GM18909 (cell line): ENCODE measurements around the gene SLC5A4.
"Not testable (repeated sequence)": the region's sequence is repeated elsewhere in the genome, so short reads cannot be mapped to it uniquely, and the experiment has no call there.

Experiments used
- ATAC-seq: cut with Tn5 transposase; IDR thresholded peaks from one replicate; pipeline ENCODE4 v1.9.1; 2021; ENCODE audit warnings: mild to moderate bottlenecking; ENCODE audit not compliant: unreplicated experiment, poor library complexity

Gene SLC5A4

DNA sequence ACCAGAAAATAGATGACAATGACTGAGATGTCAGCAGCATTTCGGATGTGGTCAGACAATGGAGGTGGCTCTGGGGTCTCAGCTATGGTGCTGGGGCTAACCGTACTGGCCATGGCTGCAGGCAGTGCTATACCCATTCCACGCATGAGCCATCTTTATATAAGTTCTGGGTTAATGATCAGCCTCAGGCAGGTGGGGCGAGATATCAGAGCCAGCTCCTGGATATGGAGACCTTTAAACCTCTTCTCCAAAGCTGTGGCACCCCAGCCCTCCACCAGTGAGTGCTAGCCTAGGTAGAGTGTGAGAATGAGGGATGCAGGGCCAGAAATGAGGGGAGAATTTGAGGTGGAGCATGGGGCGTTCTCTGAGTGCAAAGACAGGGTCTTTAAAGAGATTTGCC, at the start of gene SLC5A4:
Gene SLC5A4 (minus strand): TSS at position 131 of the 400 bp plus-strand sequence. CDS start 18 bp downstream, at position 113.
- ATAC-seq: no peak

GRCh38 chr22:32293921-32294320, 38.8 kb upstream of the SLC5A4 start:
- not testable (repeated sequence) for ATAC-seq

DNA sequence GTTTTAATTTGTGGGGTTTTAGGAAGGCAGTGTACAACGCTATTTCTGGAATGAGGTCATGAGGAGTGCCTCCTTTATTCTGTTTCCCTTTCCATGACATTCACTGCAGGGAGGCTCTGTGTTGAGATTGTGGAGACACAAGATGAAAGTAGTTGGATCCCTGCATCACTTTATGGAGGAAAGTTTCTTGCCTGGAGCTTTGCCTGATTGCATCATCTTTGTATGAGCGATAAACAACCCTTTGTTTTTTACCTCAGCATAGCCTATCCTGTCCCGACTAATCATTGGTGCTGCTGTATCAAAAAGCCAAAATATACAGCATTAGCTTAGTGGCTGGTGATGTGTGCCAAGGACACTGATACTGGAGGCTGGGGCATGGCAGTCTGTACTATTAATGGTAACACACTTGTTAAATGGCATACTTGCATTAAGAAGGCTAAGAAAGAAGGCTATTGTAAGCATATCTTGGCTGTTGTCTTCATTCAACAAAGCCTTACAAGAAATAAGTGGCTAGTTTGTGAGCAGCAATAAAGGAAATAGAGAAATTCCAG, 31.2 kb upstream of the SLC5A4 start:
- ATAC-seq: no peak

- ATAC-seq: no peak
Measured at GRCh38 chr22:32281072-32281471, 25.9 kb upstream of the SLC5A4 start.

GRCh38 chr22:32275353-32275752, 20.2 kb upstream of the SLC5A4 start:
- not testable (repeated sequence) for ATAC-seq

DNA sequence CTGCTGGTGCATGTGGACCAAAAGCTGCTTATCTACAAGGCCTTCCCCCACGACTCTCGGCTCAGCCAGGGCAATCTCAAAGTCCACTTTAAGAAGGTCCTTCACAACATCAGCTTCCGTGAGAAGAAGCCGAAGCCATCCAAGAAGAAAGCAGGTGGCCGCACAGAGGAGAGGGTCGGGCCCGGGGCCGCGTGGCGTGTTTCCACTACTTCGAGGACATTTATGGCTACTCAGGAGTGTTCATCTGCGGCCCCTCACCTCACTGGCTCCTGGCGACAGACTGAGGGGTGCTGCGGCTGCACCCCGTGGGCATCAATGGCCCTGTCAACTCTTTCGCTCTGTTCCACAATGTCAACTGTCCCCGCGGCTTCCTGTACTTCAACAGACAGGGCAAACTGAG, 16.2 kb upstream of the SLC5A4 start:
- no peak for ATAC-seq

GRCh38 chr22:32270641-32271369, 15.7 kb upstream of the SLC5A4 start:
- no peak for ATAC-seq

GRCh38 chr22:32269316-32269715, 14.2 kb upstream of the SLC5A4 start:
- no peak for ATAC-seq

- ATAC-seq: no peak
Measured at GRCh38 chr22:32267011-32267410, 11.9 kb upstream of the SLC5A4 start.

DNA sequence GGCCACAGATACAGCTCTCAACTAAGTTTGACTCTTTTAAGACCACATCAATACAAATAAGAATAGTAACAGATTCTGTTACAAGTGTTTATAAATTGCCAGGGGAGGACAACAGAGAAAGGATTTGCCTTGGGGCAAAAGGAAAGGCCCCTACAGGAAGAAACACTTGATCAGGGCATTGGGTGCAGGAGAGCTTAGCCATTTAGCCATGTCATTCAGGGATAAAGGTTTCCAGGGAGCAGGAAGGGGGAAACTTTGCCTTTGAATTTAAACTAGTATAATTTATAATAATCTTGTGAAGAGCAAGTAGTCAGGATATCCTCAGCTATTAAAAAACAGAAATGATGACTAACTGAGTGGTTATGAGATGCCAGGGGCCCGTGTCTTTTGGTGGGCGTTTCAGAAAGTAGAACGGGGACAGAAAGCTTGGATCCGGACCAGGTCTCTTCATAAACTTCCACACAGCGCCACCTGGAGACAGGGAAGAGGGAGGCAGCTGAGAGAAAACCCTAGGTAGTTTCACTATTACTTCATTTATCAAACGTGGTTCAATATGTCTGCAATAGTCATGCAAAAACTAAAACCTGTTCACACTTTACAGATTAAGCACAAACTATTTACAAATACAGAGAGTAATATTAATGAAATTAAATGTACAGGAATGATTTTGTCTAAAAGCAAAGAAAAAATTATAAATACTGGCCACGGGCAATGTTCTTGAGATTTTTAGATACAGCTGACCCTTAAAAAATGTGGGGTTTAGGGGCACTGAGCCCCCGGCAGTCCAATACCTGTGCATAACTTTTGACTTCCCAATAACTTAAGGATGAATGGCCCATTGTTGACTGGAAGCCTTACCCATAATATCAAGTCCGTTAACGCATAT, 11.0 kb upstream of the SLC5A4 start:
- no peak for ATAC-seq

DNA sequence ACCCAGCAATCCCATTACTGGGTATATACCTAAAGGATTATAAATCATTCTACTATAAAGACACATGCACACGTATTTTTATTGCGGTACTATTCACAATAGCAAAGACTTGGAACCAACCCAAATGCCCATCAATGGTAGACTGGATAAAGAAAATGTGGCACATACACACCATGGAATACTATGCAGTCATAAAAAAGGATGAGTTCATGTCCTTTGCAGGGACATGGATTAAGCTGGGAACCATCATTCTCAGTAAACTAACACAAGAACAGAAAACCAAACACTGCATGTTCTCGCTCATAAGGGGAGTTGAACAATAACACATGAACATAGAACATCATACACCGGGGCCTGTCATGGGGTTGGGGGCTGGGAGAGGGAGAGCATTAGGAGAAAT, 8.5 kb upstream of the SLC5A4 start:
- ATAC-seq: not testable (repeated sequence)

DNA sequence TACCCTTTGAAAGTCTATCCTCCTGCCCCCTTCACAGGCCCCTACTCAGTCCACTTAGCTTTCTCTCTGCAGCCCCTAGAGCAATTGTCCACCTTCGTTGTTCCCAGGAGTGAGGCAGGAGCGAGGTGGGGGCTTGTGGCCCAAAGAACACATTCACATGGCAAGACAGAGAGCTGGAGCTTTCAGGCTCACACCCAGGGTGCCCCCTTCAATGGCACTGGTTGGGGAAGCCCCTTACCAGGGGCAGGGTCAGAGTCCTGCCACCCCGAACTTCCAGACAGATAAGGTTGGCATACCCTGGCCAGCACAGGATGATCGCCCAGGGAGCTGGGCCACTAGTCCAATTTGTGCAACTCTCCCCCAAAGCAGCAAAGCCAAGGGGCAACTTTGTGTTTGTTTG, 6.2 kb upstream of the SLC5A4 start:
- ATAC-seq: no peak

DNA sequence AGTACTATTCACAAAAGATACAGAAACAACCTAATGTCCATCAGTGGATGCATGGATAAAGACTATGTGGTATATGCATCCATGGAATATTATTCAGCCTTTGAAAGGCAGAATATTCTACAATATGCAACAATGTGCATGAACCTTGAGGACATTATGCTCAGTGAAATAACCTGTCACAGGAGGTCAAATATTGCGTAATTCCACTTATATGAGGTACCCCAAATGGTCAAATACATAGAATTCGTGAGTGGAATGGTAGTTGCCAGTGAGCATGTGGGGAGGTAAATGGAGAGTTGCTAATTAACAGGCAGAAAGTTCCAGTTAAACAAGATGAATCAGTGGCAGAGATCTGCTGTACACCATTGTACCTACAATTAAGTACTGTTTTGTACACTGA, 3.6 kb upstream of the SLC5A4 start:
- no peak for ATAC-seq

DNA sequence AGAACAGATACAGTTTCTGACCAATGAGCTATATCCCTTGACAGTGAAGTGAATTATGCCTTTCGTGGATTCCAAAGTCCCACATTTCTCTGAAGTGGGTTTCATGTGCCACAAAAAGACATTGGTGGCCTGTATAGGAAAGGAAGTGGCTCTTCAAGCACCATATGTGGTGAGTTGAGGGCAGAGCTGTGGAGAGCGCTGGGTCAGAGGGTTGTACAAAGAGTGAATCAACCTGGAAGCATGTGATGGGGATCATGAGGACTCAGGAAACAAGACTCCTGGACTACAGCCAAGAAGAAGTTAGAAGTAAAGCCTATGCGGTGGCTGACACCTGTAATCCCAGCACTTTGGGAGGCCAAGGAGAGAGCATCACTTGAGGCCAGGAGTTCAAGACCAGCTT, 579 bp upstream of the SLC5A4 start:
- ATAC-seq: no peak

GRCh38 chr22:32249231-32249630, 5.9 kb downstream of the SLC5A4 start:
- no peak for ATAC-seq

- ATAC-seq: no peak
Measured at GRCh38 chr22:32248276-32248675, 6.9 kb downstream of the SLC5A4 start.

GRCh38 chr22:32246166-32246565, 9.0 kb downstream of the SLC5A4 start:
- ATAC-seq: no peak

DNA sequence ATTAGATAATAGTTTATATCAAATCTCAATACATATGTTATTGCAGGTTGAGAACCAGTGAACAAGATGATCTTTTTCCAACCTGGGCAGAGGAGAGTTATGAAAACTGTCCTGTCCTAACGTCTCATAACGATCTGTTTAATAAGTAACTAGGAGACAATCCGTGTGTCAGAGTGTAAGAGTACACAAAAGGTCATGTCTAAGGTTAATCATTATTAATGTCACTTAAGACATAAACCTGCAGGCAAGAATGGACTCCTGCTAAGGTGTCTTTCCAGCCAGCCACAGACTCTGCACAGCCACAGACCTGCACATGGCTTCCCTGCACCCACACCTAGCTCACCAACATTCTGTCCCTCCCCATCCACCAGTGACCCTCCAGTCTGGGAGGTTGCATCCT, 10.1 kb downstream of the SLC5A4 start:
- no peak for ATAC-seq

DNA sequence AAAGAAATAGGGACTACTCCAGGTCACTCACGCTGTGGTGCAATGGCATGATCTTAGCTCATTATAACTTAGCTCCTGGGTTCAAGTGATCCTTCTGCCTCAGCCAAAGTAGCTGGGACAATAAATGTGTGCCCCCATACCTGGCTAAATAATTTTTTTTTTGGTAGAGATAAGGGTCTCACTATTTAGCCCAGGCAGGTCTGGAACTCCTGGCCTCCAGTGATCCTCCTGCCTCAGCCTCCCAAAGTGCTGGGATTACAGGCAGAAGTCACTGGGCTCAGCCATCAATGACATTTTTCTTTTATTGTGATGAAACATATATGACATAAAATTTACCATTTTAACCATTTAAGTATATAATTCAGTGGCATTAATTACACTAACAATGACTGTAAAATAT, 10.6 kb downstream of the SLC5A4 start:
- ATAC-seq: no peak

DNA sequence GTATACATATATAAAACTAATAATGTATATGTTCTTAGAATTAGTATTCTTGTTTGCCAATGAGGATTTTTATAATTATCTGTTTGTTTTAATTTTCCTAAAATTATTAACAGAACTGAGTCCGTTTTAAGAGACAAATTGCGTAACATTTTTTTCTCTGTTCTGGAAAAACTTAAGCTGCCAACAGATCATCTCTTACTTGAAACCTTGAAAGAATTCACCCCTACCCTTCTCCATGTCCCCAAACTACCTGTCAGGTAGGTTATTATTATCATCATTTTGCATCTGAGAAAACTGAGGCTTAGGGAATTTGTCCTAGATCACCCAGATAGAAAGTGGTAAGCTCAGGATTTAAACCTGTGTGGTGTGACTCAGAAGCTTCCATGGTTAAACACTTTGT, 14.7 kb downstream of the SLC5A4 start:
- ATAC-seq: no peak

GRCh38 chr22:32237906-32238305, 17.2 kb downstream of the SLC5A4 start:
- ATAC-seq: no peak
